Activated CD4-positive, alpha-beta T cell treated with anti-CD3 and anti-CD28 coated beads, Interleukin-2, amount 50 U/mL, for 48 hours (primary cell): ENCODE measurements around the gene THEMIS.
"Not testable (repeated sequence)": the region's sequence is repeated elsewhere in the genome, so short reads cannot be mapped to it uniquely, and the experiment has no call there.

Experiments
- DNase-seq, 2 experiments: peaks; one replicate each; pipeline ENCODE4 v3.0.0-alpha.2; 2020

The THEMIS gene

DNA sequence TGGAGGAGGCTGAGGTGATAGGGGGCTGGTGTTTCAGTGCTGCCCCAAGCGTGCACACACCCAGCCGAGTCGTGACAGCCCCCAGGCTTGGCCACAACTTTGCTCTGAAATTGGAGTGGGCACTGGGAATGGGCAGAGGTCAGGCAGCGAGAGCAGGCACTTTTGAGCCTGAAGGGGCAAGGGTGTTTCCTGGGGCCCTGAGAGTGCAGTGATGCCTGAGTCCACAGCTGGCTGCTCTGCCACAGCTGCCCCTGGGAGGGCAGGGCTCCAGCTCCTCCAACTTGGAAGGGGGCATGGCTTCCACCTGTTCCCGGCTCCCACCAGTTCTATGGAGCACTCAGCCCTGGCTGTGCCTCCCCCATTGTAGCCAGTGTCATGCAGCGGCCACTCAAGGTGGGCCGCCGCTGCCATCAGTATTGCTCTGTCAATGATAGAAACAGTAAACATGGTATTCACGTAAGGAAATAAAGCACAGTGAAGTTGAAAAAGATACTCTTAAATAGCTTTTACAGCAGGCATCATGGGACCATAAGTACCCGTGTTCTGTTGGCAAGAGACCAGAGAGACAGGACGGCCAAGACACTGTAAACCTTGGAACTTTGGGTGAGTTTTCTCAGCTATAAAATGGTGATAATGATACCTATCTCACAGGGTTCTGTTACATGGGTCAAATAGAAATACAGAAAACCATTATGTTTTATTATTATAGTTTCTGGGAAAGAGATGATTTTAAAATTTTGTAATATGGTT, 108.9 kb downstream of the THEMIS start:
- no peak for DNase-seq

- DNase-seq: no peak
Measured at GRCh38 chr6:127790571-127790970, 110.3 kb downstream of the THEMIS start.

- DNase-seq: no peak
Measured at GRCh38 chr6:127786109-127786508, 114.7 kb downstream of the THEMIS start.

DNA sequence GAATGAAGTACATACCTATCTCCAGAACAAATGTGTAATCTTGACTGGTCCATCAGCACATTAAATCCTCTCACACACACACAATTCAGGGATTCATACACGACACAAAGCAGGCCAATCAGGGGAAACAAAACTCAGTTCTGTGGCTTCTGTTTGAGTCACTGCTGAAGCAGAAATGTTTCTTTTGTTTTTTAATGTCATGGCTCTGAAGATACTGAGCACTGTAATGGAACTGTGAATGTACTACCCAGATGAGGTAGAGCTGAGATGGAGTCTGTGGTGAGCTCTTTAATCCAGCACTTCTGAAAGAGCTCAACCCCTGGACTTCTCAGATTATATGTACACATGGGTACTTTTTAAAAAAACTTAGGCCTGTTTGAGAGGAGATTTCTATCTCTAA, 116.4 kb downstream of the THEMIS start:
- DNase-seq: no peak

GRCh38 chr6:127781636-127782272, 119.1 kb downstream of the THEMIS start:
- not testable (repeated sequence) for DNase-seq

DNA sequence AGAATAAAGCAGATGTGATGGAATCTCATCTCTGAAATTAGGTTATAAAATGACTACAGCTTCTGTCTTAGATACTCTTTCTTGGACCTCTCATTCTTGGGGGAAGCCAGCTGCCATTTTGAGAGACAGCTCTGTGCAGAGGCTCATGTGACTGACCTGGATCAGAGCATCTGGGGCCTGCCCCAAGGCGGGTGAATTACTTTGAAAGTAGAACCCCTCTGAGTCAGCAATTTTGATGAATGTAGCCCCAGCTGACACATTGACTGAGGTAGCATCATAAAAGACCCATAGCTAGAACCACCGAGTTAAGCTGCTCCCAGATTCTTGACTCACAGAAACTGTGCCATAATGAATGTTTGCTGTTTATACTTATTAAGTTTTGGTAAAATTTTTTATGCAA, 124.5 kb downstream of the THEMIS start:
- DNase-seq: peak in 1 of 2 experiments; percentile 29

DNA sequence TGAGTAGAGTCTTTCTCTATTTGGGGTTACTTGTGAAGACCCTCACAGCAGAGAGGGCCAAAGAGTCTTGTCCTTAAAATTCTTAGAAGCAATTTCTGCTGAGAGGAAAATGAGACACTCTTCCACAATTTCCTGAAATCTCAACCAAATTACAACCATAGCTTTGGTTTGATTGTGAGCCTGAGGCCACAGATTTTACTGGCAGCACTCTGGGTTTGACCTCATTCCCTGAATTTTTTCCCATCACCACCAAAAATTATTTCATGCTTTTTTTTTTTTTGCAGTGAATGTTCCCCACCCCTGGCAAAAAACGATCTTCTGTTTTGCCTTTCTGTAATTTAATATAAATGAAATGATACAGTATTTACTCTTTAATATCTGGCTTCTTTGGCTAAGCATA, 125.5 kb downstream of the THEMIS start:
- DNase-seq: no peak

GRCh38 chr6:127768745-127769144, 132.1 kb downstream of the THEMIS start:
- no peak for DNase-seq

GRCh38 chr6:127768223-127768622, 132.6 kb downstream of the THEMIS start:
- no peak for DNase-seq

- DNase-seq: no peak
Measured at GRCh38 chr6:127765949-127766348, 134.9 kb downstream of the THEMIS start.

GRCh38 chr6:127762284-127762683, 138.6 kb downstream of the THEMIS start:
- DNase-seq: no peak

- DNase-seq: no peak
Measured at GRCh38 chr6:127761084-127761483, 139.8 kb downstream of the THEMIS start.

DNA sequence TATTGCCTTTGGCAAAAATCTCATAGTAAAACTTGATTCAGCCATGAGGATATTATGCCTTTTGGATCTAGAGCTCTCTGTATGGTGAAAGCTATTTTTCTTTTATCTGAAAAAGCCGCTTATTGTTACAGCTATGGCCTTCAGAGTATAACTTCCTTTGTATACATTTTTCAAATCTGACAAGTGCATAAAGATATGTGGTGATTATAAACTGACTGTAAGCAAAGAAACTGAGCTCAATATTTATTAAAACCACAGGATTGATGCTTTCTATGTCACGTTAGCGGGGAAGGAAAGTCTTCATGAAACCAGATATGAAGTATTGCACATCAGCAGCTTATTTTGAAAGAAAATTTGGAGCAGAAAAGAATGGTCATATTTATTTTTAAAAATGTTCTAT, 151.8 kb downstream of the THEMIS start:
- no peak for DNase-seq

DNA sequence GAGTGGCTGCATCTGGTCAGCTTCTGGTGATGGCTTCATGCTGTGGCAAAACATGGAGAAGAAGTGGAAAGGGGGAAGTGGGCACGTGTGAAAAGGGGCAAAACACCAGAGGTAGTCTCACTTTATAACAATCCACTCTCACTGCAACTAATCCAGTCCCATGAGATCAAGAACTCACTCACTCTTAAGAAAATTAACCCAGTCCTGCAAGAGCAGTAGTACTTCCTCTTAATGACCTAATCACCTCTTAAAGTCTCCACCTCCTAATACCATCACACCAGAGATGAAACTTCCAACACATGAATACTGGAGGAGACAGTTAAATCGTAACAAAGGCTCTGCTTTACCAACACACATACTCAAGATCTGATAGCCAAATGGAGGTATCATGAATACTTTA, 152.6 kb downstream of the THEMIS start:
- peak in 1 of 2 experiments; percentile 5 for DNase-seq

DNA sequence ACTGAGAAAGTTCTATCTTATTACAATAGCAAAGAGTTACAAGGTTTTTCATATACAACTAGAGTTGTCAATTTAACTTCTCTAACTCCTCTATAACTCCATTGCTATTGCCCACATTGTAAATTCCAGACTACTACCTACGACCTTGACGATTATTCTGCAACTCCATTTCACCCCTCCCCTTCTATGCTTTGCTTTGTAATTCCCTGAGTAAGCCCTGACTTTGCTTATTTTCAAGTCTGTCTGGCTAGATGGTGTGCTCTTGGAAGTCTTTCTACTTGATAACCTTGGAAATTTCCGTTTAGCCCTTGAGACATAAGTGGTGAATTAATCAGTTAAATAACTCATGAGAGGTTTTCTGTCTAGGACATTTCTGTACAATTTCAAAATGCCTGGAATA, 162.4 kb downstream of the THEMIS start:
- no peak for DNase-seq

DNA sequence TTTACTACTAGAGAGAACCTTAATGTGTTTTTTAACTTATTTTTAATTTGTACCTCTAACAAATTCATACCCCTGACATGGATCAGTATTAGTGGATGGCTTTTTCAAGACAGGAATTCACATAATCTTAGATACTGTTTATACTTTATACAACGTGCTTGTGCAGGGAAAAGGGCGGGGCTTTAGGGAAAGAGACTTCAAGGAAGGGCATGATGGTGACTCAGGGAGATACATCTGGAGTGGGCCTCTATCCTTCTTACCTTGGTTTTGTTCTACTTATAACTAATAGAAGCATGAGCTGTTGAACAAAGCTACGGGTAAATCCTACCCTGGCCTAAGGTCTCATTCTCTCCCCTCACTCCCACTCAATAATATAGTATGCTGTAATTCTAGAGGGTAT, 163.1 kb downstream of the THEMIS start:
- DNase-seq: no peak

DNA sequence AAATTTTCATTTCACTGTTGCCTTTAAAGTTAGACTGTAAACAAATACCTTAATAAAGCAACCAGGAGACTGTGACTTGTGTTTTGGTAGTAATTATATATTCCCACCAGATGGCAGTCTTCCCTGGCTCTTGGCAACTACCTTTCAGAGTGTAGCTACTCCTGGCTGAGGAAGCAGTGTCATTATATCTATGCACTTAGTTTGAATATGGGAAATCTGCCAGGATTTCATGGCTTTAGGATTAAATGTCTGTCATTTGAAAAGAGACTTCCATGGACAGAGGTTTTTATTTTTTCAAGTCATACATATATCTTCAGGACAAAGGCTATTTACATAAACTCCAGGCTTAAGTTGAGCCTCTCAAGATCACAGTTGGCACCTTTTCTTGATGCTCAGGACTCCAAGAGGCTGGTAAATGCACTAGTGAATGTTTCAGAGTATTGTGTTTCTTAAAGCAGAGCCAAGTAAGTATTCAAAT, 163.8 kb downstream of the THEMIS start:
- DNase-seq: peak in 1 of 2 experiments; percentile 26

DNA sequence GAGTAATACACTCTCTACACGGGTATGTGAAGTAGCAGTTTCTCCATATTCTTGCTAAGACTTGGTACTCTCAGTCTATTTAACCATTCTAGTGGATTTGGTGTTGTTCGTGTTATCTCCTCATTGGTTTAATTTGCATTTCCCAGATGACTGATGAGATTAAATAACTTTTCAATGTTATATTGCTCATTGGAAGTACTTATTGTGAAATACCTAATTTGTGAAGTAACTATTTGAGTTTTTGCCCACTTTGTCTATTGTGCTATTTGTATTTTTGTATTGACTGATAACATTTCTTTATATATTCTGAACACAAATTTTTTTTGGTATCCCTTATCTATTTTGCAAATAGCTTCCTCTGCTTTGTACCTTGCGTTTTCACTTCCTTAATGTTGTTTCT, 167.9 kb downstream of the THEMIS start:
- no peak for DNase-seq

DNA sequence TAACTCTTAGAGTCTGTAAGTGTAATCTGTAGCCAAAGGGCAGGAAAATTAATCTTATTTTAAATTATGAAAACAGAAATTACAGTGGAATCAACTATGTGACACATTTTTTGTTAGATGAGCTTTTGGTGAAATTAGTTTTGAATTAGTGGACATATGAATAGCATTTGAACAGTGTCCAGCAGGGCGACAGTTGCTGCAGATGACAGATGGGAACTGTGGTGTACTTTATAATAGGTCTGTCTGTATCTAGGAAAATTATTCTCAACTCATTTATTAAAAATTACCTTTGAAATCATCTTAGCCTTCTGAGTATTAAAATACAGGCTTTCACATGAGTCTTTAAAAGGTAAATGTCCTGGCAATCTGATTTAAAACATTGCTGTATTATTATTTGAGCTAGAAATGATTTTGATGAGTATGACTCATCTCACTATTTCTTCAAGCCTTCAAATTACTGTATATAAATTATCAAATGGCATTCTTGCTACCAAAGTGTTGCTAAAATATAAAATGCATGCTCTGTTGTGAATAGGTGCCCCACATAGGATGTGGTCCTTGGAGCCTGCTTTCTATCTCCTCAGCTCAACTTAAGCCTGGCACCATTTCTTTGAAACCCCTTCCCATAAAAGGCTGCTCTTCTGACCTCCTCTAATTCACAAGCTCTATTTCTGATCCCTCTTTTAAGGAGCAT, 173.5 kb downstream of the THEMIS start:
- no peak for DNase-seq

GRCh38 chr6:127725821-127726220, 175.0 kb downstream of the THEMIS start:
- no peak for DNase-seq

DNA sequence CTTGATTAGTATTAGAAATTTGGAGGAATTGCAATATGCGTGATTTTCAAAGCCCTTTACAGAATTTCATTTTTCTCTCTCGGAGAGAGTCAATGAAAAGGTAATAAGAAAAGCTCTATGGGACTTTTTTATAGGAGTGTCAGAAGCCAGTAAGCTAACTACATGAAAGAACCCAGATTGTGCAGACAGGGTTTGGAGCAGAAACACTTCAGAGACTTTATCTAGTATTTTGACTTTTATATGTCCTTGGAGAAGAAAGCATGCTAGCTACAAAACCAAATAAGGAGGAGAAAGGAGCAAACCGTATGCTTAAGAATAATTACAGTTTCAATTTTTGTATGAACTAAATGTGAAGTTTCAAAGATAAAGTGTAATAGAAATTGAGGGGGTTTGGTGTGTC, 182.2 kb downstream of the THEMIS start:
- DNase-seq: no peak

DNA sequence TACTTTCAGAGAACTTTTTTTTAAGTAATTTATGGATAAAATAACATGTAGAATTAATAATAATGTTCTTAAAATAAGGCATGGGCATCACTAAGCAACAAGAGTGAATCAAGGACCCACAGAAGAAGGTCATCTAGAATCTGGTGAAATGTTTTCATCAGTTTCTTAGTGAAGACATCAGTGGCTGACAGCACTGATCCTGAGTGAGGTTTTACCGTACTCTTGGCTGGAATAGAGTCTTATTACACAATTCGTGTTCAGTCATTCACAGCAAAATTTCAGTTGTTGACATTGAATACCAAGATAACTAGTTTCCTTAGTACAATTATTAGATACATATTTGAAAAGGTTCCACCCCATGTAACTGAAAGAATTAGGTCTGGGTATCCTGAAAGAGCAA, 183.5 kb downstream of the THEMIS start:
- no peak for DNase-seq

- DNase-seq: no peak
Measured at GRCh38 chr6:127716465-127716864, 184.4 kb downstream of the THEMIS start.

GRCh38 chr6:127710668-127711067, 190.2 kb downstream of the THEMIS start:
- no peak for DNase-seq
